HG03432 (cell line): Measurements from ENCODE around the gene OXNAD1.
A peak's percentile ranks its signal among the peaks of the same experiment; 100 is the strongest.

Experiments
- ATAC-seq: cut with Tn5 transposase; IDR thresholded peaks from one replicate; pipeline ENCODE4 v1.9.1; 2021; ENCODE audit warnings: mild to moderate bottlenecking, moderate library complexity; ENCODE audit not compliant: unreplicated experiment

OXNAD1 gene

GRCh38 chr3:16273867-16274266, 8.9 kb downstream of the OXNAD1 start:
- no peak for ATAC-seq

DNA sequence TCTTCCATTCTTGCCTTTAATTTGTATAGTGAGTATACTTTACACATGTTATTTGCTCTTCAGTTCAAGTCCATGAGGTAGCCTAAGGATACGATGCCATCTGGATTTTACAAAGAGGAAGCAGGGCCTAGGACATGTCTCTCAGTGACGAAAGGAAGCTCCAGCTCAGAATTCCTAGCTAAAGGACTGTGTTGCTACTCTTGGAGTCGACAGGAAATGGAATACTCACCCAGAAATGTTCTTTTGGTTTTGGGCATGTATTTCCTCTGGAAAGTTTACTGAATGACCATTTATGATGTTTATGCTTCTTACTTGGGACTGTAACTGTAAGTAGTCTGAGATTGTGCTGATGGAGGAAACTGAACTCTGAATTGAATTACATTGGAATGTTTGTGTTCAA, 12.5 kb downstream of the OXNAD1 start:
- ATAC-seq = no peak

DNA sequence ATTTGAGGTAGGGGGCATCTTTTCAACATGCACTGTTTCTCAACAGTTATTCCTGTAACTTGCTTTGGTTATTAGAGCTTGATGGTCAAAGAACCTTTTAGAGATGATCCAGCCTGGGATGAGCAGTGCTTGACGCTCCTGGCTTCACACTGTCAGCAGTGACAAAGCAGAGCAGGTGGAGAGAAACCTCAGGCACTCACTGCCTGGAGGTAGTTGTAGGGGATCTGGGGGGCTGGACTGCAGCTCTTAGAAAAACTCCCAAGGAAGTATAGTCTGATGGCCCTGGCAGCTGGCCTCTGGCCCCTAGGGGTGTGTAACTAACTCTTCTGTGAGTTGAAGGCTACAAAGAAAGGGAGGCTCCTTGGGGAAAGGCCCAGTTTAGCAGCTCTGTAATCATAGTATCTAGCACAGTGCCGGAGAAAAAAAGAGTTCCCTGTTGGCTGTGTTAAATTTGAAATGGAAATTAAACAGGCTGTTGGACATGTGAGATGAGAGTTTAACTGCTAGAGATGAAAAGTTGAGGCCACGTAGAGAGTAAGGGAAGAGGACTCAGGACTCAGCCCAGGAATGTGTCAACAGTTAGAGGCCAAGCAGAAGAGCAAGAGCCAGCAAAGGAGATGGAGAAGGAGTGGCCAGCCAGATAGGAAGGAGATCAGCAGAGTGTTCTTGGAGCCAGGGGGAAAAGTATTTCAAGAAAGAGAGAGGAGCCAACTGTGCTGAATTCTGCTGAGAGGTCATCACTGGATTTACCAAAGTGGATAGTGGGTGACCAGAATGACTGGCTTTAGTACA, 14.2 kb downstream of the OXNAD1 start:
- no peak for ATAC-seq

- no peak for ATAC-seq
Observed at GRCh38 chr3:16280671-16281070, 15.7 kb downstream of the OXNAD1 start.

DNA sequence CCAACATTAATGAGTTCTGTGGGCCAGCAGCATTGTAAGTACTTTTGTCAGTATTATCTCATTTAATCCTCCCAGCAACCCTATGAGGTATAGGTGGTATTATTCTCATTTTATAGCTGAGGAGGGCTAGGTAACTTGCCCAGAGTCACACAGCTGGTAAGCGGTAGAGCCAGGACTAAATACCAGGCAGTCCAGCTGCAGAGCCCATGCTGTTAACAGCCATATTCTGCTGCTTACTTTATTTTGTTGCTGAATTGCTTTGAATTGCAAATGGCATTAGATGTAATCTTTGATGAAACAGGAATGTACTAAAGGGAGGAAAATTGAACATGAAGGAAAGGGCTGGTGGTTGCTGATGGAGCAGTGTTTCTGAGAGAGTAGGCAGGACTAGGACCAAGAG, 19.6 kb downstream of the OXNAD1 start:
- no peak for ATAC-seq

DNA sequence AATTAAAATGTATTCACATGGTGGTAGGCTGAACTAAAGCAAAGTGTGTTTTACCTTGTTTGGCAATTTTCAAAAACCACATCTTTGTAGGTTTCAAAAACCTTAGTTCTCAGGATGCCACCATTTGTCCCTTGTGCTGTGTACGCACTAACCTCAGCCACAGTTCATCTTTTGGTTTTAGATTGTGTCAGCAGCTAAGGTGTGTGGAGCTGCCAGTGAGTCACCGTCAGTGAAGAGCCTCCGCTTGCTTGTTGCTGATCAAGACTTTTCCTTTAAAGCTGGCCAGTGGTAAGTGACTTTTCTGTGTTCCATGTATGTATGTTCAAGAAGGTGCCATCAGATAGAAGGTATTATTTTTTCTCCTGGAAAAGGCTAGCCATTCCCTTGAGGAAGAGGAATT, 21.1 kb downstream of the OXNAD1 start:
- ATAC-seq = peak; percentile 88

DNA sequence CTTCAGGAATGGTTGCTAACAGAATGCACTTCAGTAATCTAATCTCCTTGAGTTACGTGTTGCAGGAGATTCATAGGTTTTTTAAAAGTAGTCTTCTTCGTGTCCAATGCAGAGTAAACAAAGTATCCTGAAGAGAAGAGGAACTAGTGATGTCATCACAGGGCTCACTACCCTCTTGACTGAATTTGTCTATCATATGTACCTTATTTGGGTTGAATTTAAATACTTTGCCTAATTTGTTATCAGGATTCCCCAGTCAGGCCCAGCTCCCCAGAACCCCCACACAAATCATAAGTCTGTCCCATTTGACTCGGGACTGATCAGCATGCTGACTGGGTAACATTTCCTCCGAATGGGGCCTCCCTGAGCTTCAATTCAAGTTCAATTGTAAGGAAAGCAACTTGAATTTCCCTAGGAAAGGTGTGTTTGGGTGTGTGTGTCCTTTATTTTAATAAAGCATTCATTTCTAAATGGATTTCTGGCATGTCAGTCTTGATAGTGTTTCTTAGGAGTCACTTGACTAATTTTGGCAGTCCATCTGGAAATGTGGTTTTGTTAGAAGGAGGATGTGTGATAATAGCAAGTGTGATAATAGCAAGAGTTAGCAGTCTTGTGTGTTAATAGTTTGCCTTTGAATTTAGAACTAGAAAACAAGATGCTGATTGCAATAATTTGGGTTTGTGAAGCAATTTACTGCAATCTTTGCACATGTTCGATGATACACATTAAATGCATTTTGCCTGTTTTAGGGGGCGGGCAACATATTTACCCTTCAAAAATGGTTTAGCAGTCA, 21.9 kb downstream of the OXNAD1 start:
- no peak for ATAC-seq

GRCh38 chr3:16288664-16289063, 23.7 kb downstream of the OXNAD1 start:
- ATAC-seq = no peak

DNA sequence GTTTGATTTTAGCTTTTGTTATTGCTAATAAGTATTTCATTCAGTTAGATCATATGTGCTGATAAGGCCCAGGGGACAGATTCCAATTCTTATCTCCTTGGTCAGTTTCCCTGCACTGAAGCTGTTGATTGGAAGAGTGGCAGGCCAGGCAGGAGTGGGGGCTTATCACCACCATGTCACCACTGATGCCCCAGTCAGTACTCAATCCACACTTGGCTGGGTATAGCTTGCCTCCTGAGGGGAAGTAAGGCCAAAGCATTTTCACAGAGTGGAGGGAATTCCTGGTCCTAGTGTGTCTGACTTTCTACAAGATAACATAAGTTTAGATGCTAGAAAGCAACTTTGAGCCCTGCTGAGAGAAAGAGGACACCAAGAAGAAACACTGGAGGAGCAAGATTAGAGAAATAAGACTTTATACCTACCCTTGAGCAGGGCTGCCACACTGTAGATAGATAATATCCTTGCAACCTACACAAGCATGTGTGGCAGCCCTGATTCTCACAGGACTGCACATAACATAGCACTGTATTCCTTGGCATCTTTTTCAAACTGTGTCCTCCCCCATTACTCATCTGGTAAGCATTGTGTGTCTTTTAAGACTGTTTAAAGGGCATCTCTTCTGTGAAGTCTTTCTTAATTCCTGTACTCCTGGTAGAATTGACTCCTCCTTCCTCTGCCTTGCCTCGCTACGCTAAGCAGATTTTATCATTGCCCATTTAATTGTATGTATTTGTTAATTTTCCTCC, 24.3 kb downstream of the OXNAD1 start:
- no peak for ATAC-seq

DNA sequence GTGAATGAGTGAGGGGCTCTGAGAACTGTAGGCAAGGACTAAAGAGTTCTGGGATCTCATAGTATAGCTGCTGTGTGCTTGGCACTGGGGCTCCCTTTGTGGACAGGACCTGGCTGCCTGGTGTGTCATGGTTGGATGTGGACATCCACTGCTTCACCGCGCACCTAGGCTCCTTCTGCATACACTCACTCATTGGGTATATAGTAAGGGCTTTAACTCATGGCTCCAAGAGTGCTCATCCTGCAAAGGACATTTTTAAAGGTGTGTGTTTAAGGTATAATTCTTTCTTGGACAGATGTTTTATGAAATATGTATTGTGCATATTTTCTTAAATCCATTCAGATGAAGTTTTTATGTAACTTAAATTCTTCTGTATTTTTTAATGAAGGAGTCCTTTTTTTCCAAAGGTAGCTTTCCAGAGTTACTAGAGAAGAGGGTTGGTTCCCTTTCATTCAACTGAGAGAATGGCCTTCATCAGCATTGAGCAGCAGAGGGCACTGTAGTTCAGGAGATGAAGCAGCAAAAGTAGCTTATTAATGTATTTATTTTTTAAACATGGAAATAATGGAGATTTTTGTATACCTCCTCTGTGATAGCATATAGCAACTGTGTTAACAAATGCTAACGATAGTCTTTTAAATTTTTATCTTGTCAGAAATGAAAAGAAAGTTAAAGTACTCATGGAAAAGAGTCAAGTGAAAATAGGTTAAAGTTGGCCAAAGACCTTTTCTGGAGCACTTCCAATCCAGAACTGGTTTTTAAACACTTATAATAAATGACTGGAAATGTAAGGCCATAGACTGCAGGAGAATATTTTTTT, 25.2 kb downstream of the OXNAD1 start:
- ATAC-seq = peak; percentile 28

GRCh38 chr3:16290827-16291196, 25.8 kb downstream of the OXNAD1 start:
- peak; percentile 45 for ATAC-seq

DNA sequence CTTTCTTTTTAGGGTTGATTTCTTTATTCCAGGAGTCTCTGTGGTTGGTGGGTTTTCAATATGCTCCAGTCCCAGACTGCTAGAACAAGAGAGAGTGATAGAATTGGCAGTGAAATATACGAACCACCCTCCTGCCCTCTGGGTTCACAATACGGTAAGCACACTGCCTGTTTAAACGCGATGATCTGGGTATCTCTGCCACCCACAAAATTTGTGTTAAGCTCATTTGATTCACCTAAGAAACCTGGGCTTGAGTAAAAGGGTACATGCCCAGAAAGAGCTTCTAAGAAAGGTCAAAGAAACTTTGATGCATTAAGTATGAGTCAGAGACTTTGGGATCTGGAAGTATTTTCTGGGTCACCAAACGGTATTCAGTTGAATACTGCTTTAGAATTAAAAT, 29.8 kb downstream of the OXNAD1 start:
- no peak for ATAC-seq

DNA sequence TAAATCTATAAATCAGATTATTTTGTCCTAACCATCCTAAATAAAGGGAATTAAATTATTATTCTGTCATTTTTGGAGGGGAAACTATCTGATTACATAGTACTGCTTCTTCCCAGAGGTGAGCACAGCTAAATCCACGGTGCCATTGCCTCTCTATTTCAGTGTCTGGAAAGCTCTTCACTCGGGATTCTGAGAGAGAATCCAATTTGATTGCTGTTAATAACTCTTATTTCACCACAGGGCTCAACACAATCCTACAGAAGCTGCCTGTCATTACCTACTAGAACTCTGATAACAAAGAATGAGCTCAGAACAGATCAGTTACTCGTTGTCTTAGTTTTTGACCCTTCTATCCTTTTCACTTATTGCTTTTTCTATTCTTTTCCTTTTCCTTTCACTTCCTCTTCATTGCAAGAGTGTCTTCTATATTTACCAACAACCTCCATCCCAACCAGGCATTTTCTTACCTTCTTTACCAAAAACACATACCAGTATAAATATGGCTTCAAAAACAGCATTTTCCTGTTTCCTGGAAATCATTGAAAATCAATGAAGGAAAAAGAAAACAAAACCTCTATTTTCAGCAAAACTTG, 30.4 kb downstream of the OXNAD1 start:
- ATAC-seq = no peak

GRCh38 chr3:16297997-16298885, 33.2 kb downstream of the OXNAD1 start:
- no peak for ATAC-seq

DNA sequence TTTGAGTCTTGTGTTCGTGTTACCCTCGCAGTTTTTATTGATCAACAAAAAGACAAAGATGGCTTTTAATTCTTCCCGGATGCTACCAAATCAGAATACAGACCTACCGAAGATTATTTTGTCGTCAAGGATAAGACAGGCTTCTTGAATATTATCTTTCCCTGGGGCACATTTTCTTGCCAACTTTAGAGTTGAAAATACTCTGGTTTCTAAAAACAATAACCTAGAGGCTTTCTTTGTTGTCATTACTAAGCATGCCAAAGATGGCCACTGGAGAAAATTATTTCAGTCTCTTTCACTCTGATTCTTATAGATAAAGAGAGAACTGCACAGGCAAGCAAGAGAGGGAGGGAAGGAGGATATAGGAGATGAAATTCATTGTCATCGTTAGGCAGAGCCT, 33.9 kb downstream of the OXNAD1 start:
- no peak for ATAC-seq

- ATAC-seq = no peak
Observed at GRCh38 chr3:16299746-16300145, 34.7 kb downstream of the OXNAD1 start.

- peak; percentile 64 for ATAC-seq
Observed at GRCh38 chr3:16300307-16300706, 35.3 kb downstream of the OXNAD1 start.

- ATAC-seq = peak; percentile 75
Observed at GRCh38 chr3:16300881-16301359, 35.9 kb downstream of the OXNAD1 start.

DNA sequence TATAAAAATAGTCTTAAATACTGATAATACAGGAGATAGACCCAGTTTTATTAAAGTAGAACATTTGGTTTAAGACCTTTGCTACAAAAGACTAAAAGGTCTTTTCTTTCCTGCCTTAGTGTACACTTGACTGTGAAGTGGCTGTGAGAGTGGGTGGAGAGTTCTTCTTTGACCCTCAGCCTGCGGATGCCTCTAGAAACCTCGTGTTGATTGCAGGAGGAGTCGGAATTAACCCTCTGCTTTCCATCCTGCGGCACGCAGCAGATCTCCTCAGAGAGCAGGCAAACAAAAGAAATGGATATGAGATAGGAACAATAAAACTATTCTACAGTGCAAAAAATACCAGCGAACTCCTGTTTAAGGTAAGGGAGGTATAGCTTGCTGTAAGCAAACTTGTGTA, 36.5 kb downstream of the OXNAD1 start:
- no peak for ATAC-seq
